NCI-H2107 treated with DMSO at 0.1 percent for 48 hours (cell line): Measurements from ENCODE around the gene LRP8.

Source experiments
- DNase-seq: peaks from one replicate; lab custom pipeline; 2025; ENCODE audit not compliant: unreplicated experiment; lab: John Stamatoyannopoulos, UW

Gene LRP8

GRCh38 chr1:53361541-53361961 is 33.7 kb upstream of the LRP8 start:
- no peak for DNase-seq

GRCh38 chr1:53359934-53360276 is 32.0 kb upstream of the LRP8 start:
- DNase-seq = no peak

GRCh38 chr1:53359225-53359933 is 31.5 kb upstream of the LRP8 start:
- no peak for DNase-seq

GRCh38 chr1:53356637-53357036 is 28.8 kb upstream of the LRP8 start:
- DNase-seq = no peak

- DNase-seq = no peak
These were observed 26.2 kb upstream of the LRP8 start for GRCh38 chr1:53354119-53354518.

GRCh38 chr1:53352561-53352960 is 24.7 kb upstream of the LRP8 start:
- no peak for DNase-seq

- DNase-seq = no peak
These were observed 23.2 kb upstream of the LRP8 start for GRCh38 chr1:53350853-53351767.

- no peak for DNase-seq
These were observed 22.3 kb upstream of the LRP8 start for GRCh38 chr1:53349968-53350852.

GRCh38 chr1:53349369-53349835 is 21.5 kb upstream of the LRP8 start:
- no peak for DNase-seq

GRCh38 chr1:53348486-53349368 is 20.9 kb upstream of the LRP8 start:
- DNase-seq = peak; percentile 26

GRCh38 chr1:53346814-53347176 is 18.9 kb upstream of the LRP8 start:
- DNase-seq = no peak

- DNase-seq = no peak
These were observed 18.3 kb upstream of the LRP8 start for GRCh38 chr1:53345996-53346813.

- DNase-seq = no peak
These were observed 17.3 kb upstream of the LRP8 start for GRCh38 chr1:53344921-53345838.

- DNase-seq = no peak
These were observed 16.2 kb upstream of the LRP8 start for GRCh38 chr1:53343831-53344668.

GRCh38 chr1:53342735-53343470 is 15.0 kb upstream of the LRP8 start:
- DNase-seq = no peak

- DNase-seq = no peak
These were observed 14.3 kb upstream of the LRP8 start for GRCh38 chr1:53341961-53342707.
